ENCODE data around the gene ITGB3BP. TPM values are rescaled to one million over a fixed set of nuclear protein-coding genes. Genes with fewer than 3 reads are reported as not detected.

ITGB3BP gene
- total and polyA plus RNA-seq, 2 of the 13 experiments (the other 11 are each of a cell fraction or from before 2014, with no cell fraction given), result 19.0 to 46.5 TPM

DNA sequence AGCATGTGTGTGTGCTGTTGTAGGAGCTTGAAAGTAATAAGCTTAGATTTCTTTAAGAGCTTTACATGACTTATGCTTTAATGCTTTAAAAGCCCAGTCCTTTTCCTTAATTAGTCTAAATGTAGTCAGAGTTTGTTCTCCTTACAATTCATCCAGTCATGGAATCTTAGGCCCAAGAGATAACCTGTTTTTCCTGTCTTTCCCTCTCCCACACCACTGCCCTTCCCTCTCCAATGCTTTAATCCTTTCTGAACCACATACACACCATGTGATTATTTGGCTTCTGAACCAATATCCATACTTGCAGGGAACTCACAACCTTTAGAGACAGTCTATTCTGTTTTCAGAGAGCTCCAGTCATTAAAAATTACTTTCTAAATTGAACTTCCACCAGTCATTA, 118.0 kb downstream of the ITGB3BP start (continued):
- TF ChIP-seq, protein P1, sequence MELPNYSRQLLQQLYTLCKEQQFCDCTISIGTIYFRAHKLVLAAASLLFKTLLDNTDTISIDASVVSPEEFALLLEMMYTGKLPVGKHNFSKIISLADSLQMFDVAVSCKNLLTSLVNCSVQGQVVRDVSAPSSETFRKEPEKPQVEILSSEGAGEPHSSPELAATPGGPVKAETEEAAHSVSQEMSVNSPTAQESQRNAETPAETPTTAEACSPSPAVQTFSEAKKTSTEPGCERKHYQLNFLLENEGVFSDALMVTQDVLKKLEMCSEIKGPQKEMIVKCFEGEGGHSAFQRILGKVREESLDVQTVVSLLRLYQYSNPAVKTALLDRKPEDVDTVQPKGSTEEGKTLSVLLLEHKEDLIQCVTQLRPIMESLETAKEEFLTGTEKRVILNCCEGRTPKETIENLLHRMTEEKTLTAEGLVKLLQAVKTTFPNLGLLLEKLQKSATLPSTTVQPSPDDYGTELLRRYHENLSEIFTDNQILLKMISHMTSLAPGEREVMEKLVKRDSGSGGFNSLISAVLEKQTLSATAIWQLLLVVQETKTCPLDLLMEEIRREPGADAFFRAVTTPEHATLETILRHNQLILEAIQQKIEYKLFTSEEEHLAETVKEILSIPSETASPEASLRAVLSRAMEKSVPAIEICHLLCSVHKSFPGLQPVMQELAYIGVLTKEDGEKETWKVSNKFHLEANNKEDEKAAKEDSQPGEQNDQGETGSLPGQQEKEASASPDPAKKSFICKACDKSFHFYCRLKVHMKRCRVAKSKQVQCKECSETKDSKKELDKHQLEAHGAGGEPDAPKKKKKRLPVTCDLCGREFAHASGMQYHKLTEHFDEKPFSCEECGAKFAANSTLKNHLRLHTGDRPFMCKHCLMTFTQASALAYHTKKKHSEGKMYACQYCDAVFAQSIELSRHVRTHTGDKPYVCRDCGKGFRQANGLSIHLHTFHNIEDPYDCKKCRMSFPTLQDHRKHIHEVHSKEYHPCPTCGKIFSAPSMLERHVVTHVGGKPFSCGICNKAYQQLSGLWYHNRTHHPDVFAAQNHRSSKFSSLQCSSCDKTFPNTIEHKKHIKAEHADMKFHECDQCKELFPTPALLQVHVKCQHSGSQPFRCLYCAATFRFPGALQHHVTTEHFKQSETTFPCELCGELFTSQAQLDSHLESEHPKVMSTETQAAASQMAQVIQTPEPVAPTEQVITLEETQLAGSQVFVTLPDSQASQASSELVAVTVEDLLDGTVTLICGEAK (IDR thresholded peaks at IDR 0.05), result no peak
- TF ChIP-seq, protein P1 (CRISPR knock-in tag; IDR thresholded peaks at IDR 0.05), result no peak
- TF ChIP-seq ZNF331 (CRISPR knock-in tag; IDR thresholded peaks at IDR 0.05), result no peak
- no peak for TF ChIP-seq KMT2B (CRISPR knock-in tag; IDR thresholded peaks at IDR 0.05)
- TF ChIP-seq ZNF251 (CRISPR knock-in tag; IDR thresholded peaks at IDR 0.05), result no peak
- TF ChIP-seq NFATC3 (CRISPR knock-in tag; IDR thresholded peaks at IDR 0.05), result no peak
- TF ChIP-seq HNF4G (IDR thresholded peaks at IDR 0.05; ENCODE audit: borderline replicate concordance, low read depth, low read length), result no peak
- no peak for TF ChIP-seq HNF4G (CRISPR knock-in tag; IDR thresholded peaks at IDR 0.05; ENCODE audit: borderline replicate concordance, low read depth)
- no peak for TF ChIP-seq PAX8 (CRISPR knock-in tag; IDR thresholded peaks at IDR 0.05; ENCODE audit: borderline replicate concordance)
